ENCODE measurements around the gene DDX31. TPM values are rescaled to one million over a fixed set of nuclear protein-coding genes. Genes with fewer than 3 reads are reported as not detected.

Gene DDX31
- total RNA-seq, 1 experiment from 2014 or later = 19.2 TPM

- peaks cover 92% of the 10 kb centered on the region for H3K79me2 ChIP-seq (ENCODE audit: low read depth)
- peaks cover 25% of the 10 kb centered on the region for H3K4me1 ChIP-seq (replicated peaks; ENCODE audit: insufficient read depth)
- H3K36me3 ChIP-seq (ENCODE audit: low read depth) = no peaks in the 10 kb centered on the region
- BruUV-seq (replicated peaks) = TSS peak; percentile 64
- no peaks in the 10 kb centered on the region for H3K9me2 ChIP-seq (ENCODE audit: insufficient read depth)
- peak within 1 kb of the TSS; percentile 96 for H2AFZ ChIP-seq
- intact Hi-C loops (cut with micrococcal nuclease; ENCODE audit: unreplicated experiment) = no loop called here
- peaks cover 12% of the 10 kb centered on the region for H3F3A ChIP-seq (ENCODE audit: insufficient read depth, low read depth)
- peak within 1 kb of the TSS; percentile 90 for H3K27ac ChIP-seq
- TF ChIP-seq EZH2 (IDR thresholded peaks at IDR 0.05; ENCODE audit: low read depth) (no peak), CTCF (conservative IDR thresholded peaks at IDR 0.05) (no peak)
- ChIA-PET POLR2A (ENCODE audit: unreplicated experiment) (interaction anchor here (0.6 to 1.0 kb wide), 5 partner anchors 10 to 424 kb away, joined by 3 to 10 read pairs (median 4); partner anchors contain the start of gene GTF3C5), CTCF (interaction anchor here (0.6 to 2.3 kb wide), 4 partner anchors 99 to 299 kb away, joined by 3 to 9 read pairs (median 5); no protein-coding TSS in a partner anchor)
- peak in 1 of 2 experiments; percentile 23 for DNase-seq
- peak within 1 kb of the TSS; percentile 85 for H3K4me3 ChIP-seq
- H3K4me2 ChIP-seq = peak within 1 kb of the TSS; percentile 90
- H4K20me1 ChIP-seq (ENCODE audit: insufficient read depth) = peaks cover 36% of the 10 kb centered on the region
- no peaks in the 10 kb centered on the region for H3K27me3 ChIP-seq (ENCODE audit: insufficient read depth, low read depth)
- H3K9me3 ChIP-seq (ENCODE audit: insufficient read depth, low read depth) = no peaks in the 10 kb centered on the region
Observed at GRCh38 chr9:132670457-132671391, 941 bp upstream of the DDX31 start, which contains the start of gene GTF3C4. Gene GTF3C4 (plus strand): TSS chr9:132670464. CDS start chr9:132670599, 135 bp downstream.

DNA sequence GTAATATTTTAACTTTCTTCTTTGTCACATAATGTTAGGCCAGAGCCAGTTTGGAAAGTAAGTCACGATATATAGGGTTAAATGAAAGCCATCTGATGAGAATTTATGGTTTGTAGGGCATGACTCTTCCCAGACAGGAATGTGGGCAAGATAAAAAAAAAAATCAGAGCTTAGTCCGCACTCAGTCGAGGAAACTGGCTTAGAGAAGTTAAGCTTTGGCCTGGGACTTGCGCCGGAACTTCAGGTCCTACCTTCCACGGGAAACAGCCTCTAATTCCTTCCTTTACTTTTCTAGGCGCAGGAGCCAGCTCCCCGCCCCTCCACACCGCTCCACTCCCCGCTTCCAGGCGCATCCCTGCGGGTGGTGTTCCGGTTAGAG is 475 bp downstream of the DDX31 start:
- intact Hi-C loops (cut with micrococcal nuclease; ENCODE audit: unreplicated experiment) = loop anchor here (10.0 kb wide), 1 partner anchor 235 kb away; no protein-coding TSS in a partner anchor
- Histone ChIP-seq H3K4me3 (peak overlapping the region; percentile 85), H3K4me2 (peak overlapping the region; percentile 90), H3K27me3 (ENCODE audit: insufficient read depth, low read depth) (no peaks in the 10 kb centered on the region), H2AFZ (peak overlapping the region; percentile 96), H3F3A (ENCODE audit: insufficient read depth, low read depth) (peaks cover 12% of the 10 kb centered on the region), H4K20me1 (ENCODE audit: insufficient read depth) (peaks cover 25% of the 10 kb centered on the region), H3K9me3 (ENCODE audit: insufficient read depth, low read depth) (no peaks in the 10 kb centered on the region), H3K4me1 (replicated peaks; ENCODE audit: insufficient read depth) (peaks cover 25% of the 10 kb centered on the region), H3K79me2 (ENCODE audit: low read depth) (peaks cover 92% of the 10 kb centered on the region), H3K9me2 (ENCODE audit: insufficient read depth) (no peaks in the 10 kb centered on the region), H3K36me3 (ENCODE audit: low read depth) (no peaks in the 10 kb centered on the region), H3K27ac (peak overlapping the region; percentile 90)
- POLR2A ChIA-PET (ENCODE audit: unreplicated experiment) = interaction anchor here (0.7 to 1.2 kb wide), 4 partner anchors 18 to 445 kb away, joined by 3 to 10 read pairs (median 4); partner anchors contain the start of genes GTF3C5 and SETX
- DNase-seq = peak in 1 of 2 experiments; percentile 57
- CTCF ChIA-PET = interaction anchor here (0.6 to 2.3 kb wide), 5 partner anchors 17 to 1112 kb away, joined by 3 to 9 read pairs (median 5); no protein-coding TSS in a partner anchor
- TF ChIP-seq EZH2 (IDR thresholded peaks at IDR 0.05; ENCODE audit: low read depth) (no peak), CTCF (conservative IDR thresholded peaks at IDR 0.05) (no peak)
- BruUV-seq (replicated peaks) = TSS peak; percentile 64

DNA sequence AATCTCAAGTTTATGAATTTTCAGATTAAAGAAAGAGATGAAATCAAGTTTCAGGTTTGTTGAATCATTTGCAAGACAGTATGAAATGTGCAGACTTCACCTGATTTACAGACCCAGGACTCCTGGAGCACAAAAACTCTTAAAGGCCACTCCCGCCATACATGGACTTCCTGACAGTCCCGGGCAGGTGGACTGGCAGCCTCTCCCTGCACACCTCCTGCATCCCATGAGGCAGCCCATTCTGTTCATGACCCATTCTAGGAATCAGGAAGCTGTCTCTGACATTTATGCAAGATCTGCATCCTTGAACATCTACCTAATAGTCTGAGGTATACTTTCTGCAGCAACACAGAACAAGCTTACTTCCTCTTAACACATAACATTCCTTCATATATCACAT is 5.9 kb downstream of the DDX31 start:
- CTCF ChIA-PET = no interaction called here
- no peaks in the 10 kb centered on the region for H3K9me2 ChIP-seq (ENCODE audit: insufficient read depth)
- intact Hi-C loops (cut with micrococcal nuclease; ENCODE audit: unreplicated experiment) = loop anchor here (10.0 kb wide), 1 partner anchor 241 kb away; no protein-coding TSS in a partner anchor
- H3K4me1 ChIP-seq (replicated peaks; ENCODE audit: insufficient read depth) = 0 out of 2 replicates have a peak, but pooled peaks cover 2% of the 10 kb centered on the region
- peaks cover 13% of the 10 kb centered on the region for H4K20me1 ChIP-seq (ENCODE audit: insufficient read depth)
- POLR2A ChIA-PET (ENCODE audit: unreplicated experiment) = no interaction called here
- 0 out of 2 replicates have a peak, but pooled peaks cover 3% of the 10 kb centered on the region for H3F3A ChIP-seq (ENCODE audit: insufficient read depth, low read depth)
- peaks cover 48% of the 10 kb centered on the region for H3K79me2 ChIP-seq (ENCODE audit: low read depth)
- TF ChIP-seq EZH2 (IDR thresholded peaks at IDR 0.05; ENCODE audit: low read depth) (no peak), CTCF (conservative IDR thresholded peaks at IDR 0.05) (no peak)
- no peak overlapping the region for H3K27ac ChIP-seq
- no peak for DNase-seq
- no peak overlapping the region for H2AFZ ChIP-seq
- no peaks in the 10 kb centered on the region for H3K27me3 ChIP-seq (ENCODE audit: insufficient read depth, low read depth)
- H3K4me2 ChIP-seq = no peak overlapping the region
- BruUV-seq (replicated peaks) = no TSS peak
- H3K4me3 ChIP-seq = no peak overlapping the region
- H3K9me3 ChIP-seq (ENCODE audit: insufficient read depth, low read depth) = no peaks in the 10 kb centered on the region
- peaks cover 14% of the 10 kb centered on the region; the same call in 1 of the 2 replicates for H3K36me3 ChIP-seq (ENCODE audit: low read depth)

All from PC-9 (cell line).